ENCODE results near the gene RXRG.

RXRG gene

GRCh38 chr1:165439330-165439729, 5.6 kb downstream of the RXRG start:
- DNase-seq (ENCODE audit: low spot score), result no peak
- no peak for TF ChIP-seq CTCF (IDR thresholded peaks at IDR 0.05; ENCODE audit: extremely low read depth, missing control alignments)

- no peak for TF ChIP-seq CTCF (IDR thresholded peaks at IDR 0.05; ENCODE audit: extremely low read depth, missing control alignments)
These were observed 7.9 kb downstream of the RXRG start for GRCh38 chr1:165436994-165437393.

GRCh38 chr1:165435801-165436200, 9.1 kb downstream of the RXRG start:
- TF ChIP-seq CTCF (IDR thresholded peaks at IDR 0.05; ENCODE audit: extremely low read depth, missing control alignments), result no peak
- DNase-seq (ENCODE audit: low spot score), result no peak

More at GRCh38 chr1:165436994-165437393, 7.9 kb downstream of the RXRG start:
- no peak for DNase-seq (ENCODE audit: low spot score)

GRCh38 chr1:165434281-165434680, 10.6 kb downstream of the RXRG start:
- no peak for TF ChIP-seq CTCF (IDR thresholded peaks at IDR 0.05; ENCODE audit: extremely low read depth, missing control alignments)
- no peak for DNase-seq (ENCODE audit: low spot score)

- TF ChIP-seq CTCF (IDR thresholded peaks at IDR 0.05; ENCODE audit: extremely low read depth, missing control alignments), result no peak
- DNase-seq (ENCODE audit: low spot score), result no peak
These were observed 13.8 kb downstream of the RXRG start for GRCh38 chr1:165431079-165431478.

GRCh38 chr1:165426745-165427144, 18.2 kb downstream of the RXRG start:
- DNase-seq (ENCODE audit: low spot score), result no peak

GRCh38 chr1:165425621-165426020, 19.3 kb downstream of the RXRG start:
- no peak for TF ChIP-seq CTCF (IDR thresholded peaks at IDR 0.05; ENCODE audit: extremely low read depth, missing control alignments)
- DNase-seq (ENCODE audit: low spot score), result no peak

More at GRCh38 chr1:165426745-165427144, 18.2 kb downstream of the RXRG start:
- TF ChIP-seq CTCF (IDR thresholded peaks at IDR 0.05; ENCODE audit: extremely low read depth, missing control alignments), result no peak

All from GM20000 (cell line).